ENCODE measurements around the gene TMEM245. TPM values are rescaled to one million over a fixed set of nuclear protein-coding genes. Genes with fewer than 3 reads are reported as not detected.

Gene TMEM245
- total RNA-seq, 1 donor from 2014 or later = 49.7 TPM

GRCh38 chr9:109002141-109002540 is 117.6 kb downstream of the TMEM245 start:
- Histone ChIP-seq H3K27me3 (no peaks in the 10 kb centered on the region), H3K9me3 (peaks cover 3 to 12% of the 10 kb centered on the region in 2 donors), H3K36me3 (peaks cover 0 to 11% of the 10 kb centered on the region in 2 donors), H3K4me3 (no peak overlapping the region), H3K4me1 (no peaks in the 10 kb centered on the region), H3K27ac (no peak overlapping the region)
- no peak for DNase-seq (ENCODE audit: low spot score in 2 of 2)
- TF ChIP-seq CTCF (IDR thresholded peaks at IDR 0.05) = no peak
- intact Hi-C loops (cut with DNase I) = no loop called here

DNA sequence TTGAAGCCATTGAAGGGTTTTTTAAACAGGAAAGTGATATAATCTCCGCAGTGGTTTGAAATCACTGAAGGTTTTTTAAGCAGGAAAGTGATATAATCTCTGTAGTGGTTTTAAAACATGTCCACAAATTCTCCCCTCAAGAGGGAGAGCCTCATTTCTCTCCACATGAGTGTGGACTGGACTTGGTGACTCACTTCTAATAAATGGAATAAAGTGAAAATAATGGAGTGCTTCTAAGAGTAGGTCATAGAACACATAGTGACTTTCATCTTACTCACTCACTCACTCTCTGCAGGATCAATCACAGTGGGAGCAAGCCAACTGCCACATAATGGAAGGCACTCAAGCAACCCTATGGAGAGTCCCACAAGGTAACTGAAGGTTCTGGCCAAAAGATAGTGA is 118.5 kb downstream of the TMEM245 start:
- H3K27ac ChIP-seq = no peak overlapping the region
- peaks cover 3 to 12% of the 10 kb centered on the region in 2 donors for H3K9me3 ChIP-seq
- intact Hi-C loops (cut with DNase I) = no loop called here
- no peak for TF ChIP-seq CTCF (IDR thresholded peaks at IDR 0.05)
- no peak overlapping the region for H3K4me3 ChIP-seq
- H3K27me3 ChIP-seq = no peaks in the 10 kb centered on the region
- H3K4me1 ChIP-seq = no peaks in the 10 kb centered on the region
- peaks cover 0 to 11% of the 10 kb centered on the region in 2 donors for H3K36me3 ChIP-seq
- DNase-seq (ENCODE audit: low spot score in 2 of 2) = no peak

GRCh38 chr9:108997112-108997511 is 122.6 kb downstream of the TMEM245 start:
- TF ChIP-seq CTCF (IDR thresholded peaks at IDR 0.05) = no peak
- no peaks in the 10 kb centered on the region for H3K27me3 ChIP-seq
- H3K4me1 ChIP-seq = peaks cover 0 to 4% of the 10 kb centered on the region in 2 donors
- DNase-seq (ENCODE audit: low spot score in 2 of 2) = no peak
- peak overlapping the region in 1 of 2 donors; percentile 52 for H3K27ac ChIP-seq
- intact Hi-C loops (cut with DNase I) = no loop called here
- peaks cover 0 to 4% of the 10 kb centered on the region in 2 donors for H3K36me3 ChIP-seq
- no peak overlapping the region for H3K4me3 ChIP-seq
- no peaks in the 10 kb centered on the region for H3K9me3 ChIP-seq

GRCh38 chr9:108996643-108997042 is 123.1 kb downstream of the TMEM245 start:
- Histone ChIP-seq H3K4me3 (no peak overlapping the region), H3K27ac (peak overlapping the region in 1 of 2 donors; percentile 52), H3K27me3 (no peaks in the 10 kb centered on the region), H3K4me1 (peaks cover 0 to 4% of the 10 kb centered on the region in 2 donors), H3K9me3 (no peaks in the 10 kb centered on the region), H3K36me3 (peaks cover 0 to 3% of the 10 kb centered on the region in 2 donors)
- intact Hi-C loops (cut with DNase I) = no loop called here
- TF ChIP-seq CTCF (IDR thresholded peaks at IDR 0.05) = no peak
- DNase-seq (ENCODE audit: low spot score in 2 of 2) = no peak

GRCh38 chr9:108994695-108995094 is 125.1 kb downstream of the TMEM245 start:
- H3K9me3 ChIP-seq = no peaks in the 10 kb centered on the region
- H3K27ac ChIP-seq = peak overlapping the region in 1 of 2 donors; percentile 61
- H3K4me3 ChIP-seq = no peak overlapping the region
- no peaks in the 10 kb centered on the region for H3K27me3 ChIP-seq
- intact Hi-C loops (cut with DNase I) = no loop called here
- peaks cover 0 to 4% of the 10 kb centered on the region in 2 donors for H3K36me3 ChIP-seq
- DNase-seq (ENCODE audit: low spot score in 2 of 2) = peak in 1 of 2 donors; percentile 67
- no peak for TF ChIP-seq CTCF (IDR thresholded peaks at IDR 0.05)
- peaks cover 0 to 7% of the 10 kb centered on the region in 2 donors for H3K4me1 ChIP-seq

DNA sequence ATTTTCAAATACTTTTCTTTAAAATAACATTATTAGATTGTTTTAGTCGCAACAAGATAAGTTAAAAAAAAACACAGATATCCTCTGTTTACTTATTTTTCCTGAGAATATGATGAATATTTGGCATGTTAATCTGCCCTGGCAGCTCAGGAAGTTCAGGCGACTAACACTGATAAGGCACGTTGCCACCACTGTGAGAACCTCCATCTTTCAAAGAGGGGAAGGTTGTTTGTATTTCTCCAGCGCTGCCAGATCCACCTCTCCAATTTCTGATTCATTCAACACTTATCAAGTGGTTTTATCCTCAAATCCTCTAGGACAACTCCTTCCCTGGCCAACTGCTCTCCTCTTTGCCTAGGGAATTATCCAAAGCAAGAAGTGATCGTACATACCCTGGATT is 128.3 kb downstream of the TMEM245 start:
- peak overlapping the region; percentile 36 to 43 for H3K27ac ChIP-seq
- no peaks in the 10 kb centered on the region for H3K9me3 ChIP-seq
- H3K36me3 ChIP-seq = peaks cover 0 to 11% of the 10 kb centered on the region in 2 donors
- no peaks in the 10 kb centered on the region for H3K27me3 ChIP-seq
- TF ChIP-seq CTCF (IDR thresholded peaks at IDR 0.05) = no peak
- DNase-seq (ENCODE audit: low spot score in 2 of 2) = no peak
- intact Hi-C loops (cut with DNase I) = no loop called here
- H3K4me3 ChIP-seq = no peak overlapping the region
- peaks cover 0 to 7% of the 10 kb centered on the region in 2 donors for H3K4me1 ChIP-seq

All from ascending aorta (tissue), 2 donors.